HepG2 (cell line): ENCODE data around the gene CCDC50. TPM values are rescaled to one million over a fixed set of nuclear protein-coding genes. Genes with fewer than 3 reads are reported as not detected.
A peak's percentile ranks its signal among the peaks of the same experiment; 100 is the strongest.

Source experiments
- BHLHE40 ChIP-seq: IDR thresholded peaks from 2 replicates; pipeline ENCODE4 v1.6.1; 2011; ENCODE audit warnings: low read length, improper control_type of control experiment
- EHMT2 ChIP-seq: fragments of 200-600 bp; sonication (generic); IDR thresholded peaks from 2 replicates; pipeline ENCODE4 v1.7.0; 2017; ENCODE audit warnings: antibody characterized with exemption, low read depth, low read length, borderline replicate concordance
- EZH2 ChIP-seq: conservative IDR thresholded peaks from 2 replicates; pipeline ENCODE4 v1.6.1; 2012; ENCODE audit warnings: mild to moderate bottlenecking, low read depth, low read length, moderate library complexity
- GTF3A ChIP-seq: sonication (generic); formaldehyde crosslinking; conservative IDR thresholded peaks from 2 replicates; pipeline ENCODE4 v1.4.0; 2020; ENCODE audit warnings: mild to moderate bottlenecking, missing genetic modification reagents
- MAX ChIP-seq: IDR thresholded peaks from 2 replicates; pipeline ENCODE4 v1.6.1; 2012; ENCODE audit warnings: inconsistent platforms
- RFXAP ChIP-seq: sonication (generic); formaldehyde crosslinking; IDR thresholded peaks from 2 replicates; pipeline ENCODE4 v1.4.0; 2020; ENCODE audit warnings: missing genetic modification reagents, borderline replicate concordance
- RXRB ChIP-seq: IDR thresholded peaks from 2 replicates; pipeline ENCODE4 v1.6.1; 2016; ENCODE audit warnings: borderline replicate concordance, missing genetic modification reagents, missing compliant biosample characterization
- THRA ChIP-seq: sonication (generic); formaldehyde crosslinking; IDR thresholded peaks from 2 replicates; pipeline ENCODE4 v1.4.0; 2020; ENCODE audit warnings: missing genetic modification reagents, borderline replicate concordance
- ZFP36 ChIP-seq: fragments of 150-350 bp; IDR thresholded peaks from 2 replicates; pipeline ENCODE4 v1.6.1; 2018; ENCODE audit warnings: borderline replicate concordance, low read length, low read depth; ENCODE audit not compliant: partially characterized antibody
- ZNF24 ChIP-seq: fragments of 450-650 bp; IDR thresholded peaks from 2 replicates; pipeline ENCODE4 v1.6.1; 2017; ENCODE audit warnings: antibody characterized with exemption, mild to moderate bottlenecking
- ZNF263 ChIP-seq: sonication (generic); formaldehyde crosslinking; IDR thresholded peaks from 2 replicates; pipeline ENCODE4 v1.4.0; 2020; ENCODE audit warnings: missing genetic modification reagents
- ZNF556 ChIP-seq: sonication (generic); formaldehyde crosslinking; IDR thresholded peaks from 2 replicates; pipeline ENCODE4 v1.4.0; 2020; ENCODE audit warnings: mild to moderate bottlenecking, missing genetic modification reagents, borderline replicate concordance
- ZNF577 ChIP-seq: sonication (generic); formaldehyde crosslinking; IDR thresholded peaks from 2 replicates; pipeline ENCODE4 v1.4.0; 2020; ENCODE audit warnings: mild to moderate bottlenecking, low read depth, missing genetic modification reagents, borderline replicate concordance
- ZSCAN31 ChIP-seq: sonication (generic); formaldehyde crosslinking; IDR thresholded peaks from 2 replicates; pipeline ENCODE4 v1.5.0; 2020; ENCODE audit warnings: low read depth, mild to moderate bottlenecking, missing genetic modification reagents
- polyA plus RNA-seq, 8 experiments: library from polyadenylated mRNA; depleted of rRNA in 3 of 8; stranded (reverse) in 7 of 8; unstranded in 1 of 8; fragments of >200 nt; fragmentation: Illumina TruSeq in 4 of 8; extraction: Trizol in 4 of 8; gene quantifications; 2 replicates each; pipeline versions ENCODE4 v1.2.1 to v1.2.3, GENCODE V29; 2011 to 2016; ENCODE audit warnings: low read depth in 4 of 8, missing spikeins in 1 of 8, mixed read lengths in 1 of 8; ENCODE audit not compliant: insufficient read depth in 1 of 8
- total RNA-seq, 5 experiments: library from RNA; depleted of rRNA; stranded (reverse); fragments of >200 nt; fragmentation: Illumina TruSeq; extraction: Trizol; gene quantifications; 2 replicates each; pipeline ENCODE4 v1.2.3, GENCODE V29; 2016; ENCODE audit warnings: low read depth in 1 of 5
- TF ChIP-seq, protein P1 (sequence below): IDR thresholded peaks from 2 replicates; pipeline ENCODE4 v1.6.1; 2016; ENCODE audit warnings: missing compliant biosample characterization, missing genetic modification reagents, borderline replicate concordance
- TF ChIP-seq, protein P2 (sequence below): sonication (generic); formaldehyde crosslinking; IDR thresholded peaks from 2 replicates; pipeline ENCODE4 v1.4.0; 2020; ENCODE audit warnings: missing genetic modification reagents, borderline replicate concordance
- TF ChIP-seq, protein P3 (sequence below): sonication (generic); formaldehyde crosslinking; IDR thresholded peaks from 2 replicates; pipeline ENCODE4 v1.4.0; 2020; ENCODE audit warnings: mild to moderate bottlenecking, missing genetic modification reagents

Gene CCDC50
- total and polyA plus RNA-seq, 2 of the 13 experiments (the other 11 are each of a cell fraction or from before 2014, with no cell fraction given) = 47.6 to 66.4 TPM

DNA sequence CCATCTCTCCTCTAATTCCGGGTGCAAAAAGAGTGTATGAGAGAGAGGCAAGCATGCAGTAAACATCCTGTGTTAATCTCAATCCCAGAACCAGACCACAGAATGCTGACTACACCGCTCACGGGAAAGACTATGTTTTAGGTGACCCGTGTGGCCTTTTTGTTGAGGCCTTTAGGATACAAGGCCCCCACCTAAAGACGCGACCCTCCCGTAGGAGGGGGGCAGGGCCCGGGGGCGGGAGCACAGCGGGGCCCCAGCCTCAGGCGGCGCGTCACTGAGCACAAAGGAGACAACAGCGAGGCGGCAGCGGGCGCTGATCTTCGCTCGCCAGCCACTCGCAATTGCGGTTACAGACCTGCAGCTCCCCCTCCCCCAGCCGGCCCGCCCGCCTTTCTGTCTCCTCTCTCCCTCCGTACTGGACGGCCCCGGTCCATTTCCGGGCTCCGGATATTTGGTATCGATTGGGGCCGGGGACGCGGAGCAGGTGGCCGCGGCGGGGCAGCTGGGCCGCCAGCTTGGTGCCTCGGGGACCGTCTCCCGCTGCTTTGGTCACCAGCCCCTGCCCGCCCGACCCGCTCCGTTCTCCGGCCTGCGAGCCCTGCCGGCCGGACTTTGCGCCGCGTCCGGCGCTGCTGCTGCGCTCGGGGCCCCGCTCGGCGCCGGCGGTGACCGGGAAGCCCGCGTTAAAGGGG lies at the start of gene CCDC50 (continued):
- TF ChIP-seq THRA (CRISPR knock-in tag) (peak; percentile 56; the same call in 1 of the 2 replicates), BHLHE40 (no peak), MAX (peak; percentile 87), GTF3A (CRISPR knock-in tag) (no peak), ZFP36 (no peak), RFXAP (no peak; the same call in 1 of the 2 replicates), ZNF263 (CRISPR knock-in tag) (peak; percentile 36; the same call in 1 of the 2 replicates), EHMT2 (0 out of 2 replicates have a peak, but pooled peaks have one; percentile 22), ZNF24 (0 out of 2 replicates have a peak, but pooled peaks have one; percentile 10), RXRB (peak; percentile 61; the same call in 1 of the 2 replicates), ZNF556 (peak; percentile 88; the same call in 1 of the 2 replicates), ZNF577 (no peak), EZH2 (no peak), ZSCAN31 (CRISPR knock-in tag) (peak; percentile 93)
- TF ChIP-seq, protein P1, sequence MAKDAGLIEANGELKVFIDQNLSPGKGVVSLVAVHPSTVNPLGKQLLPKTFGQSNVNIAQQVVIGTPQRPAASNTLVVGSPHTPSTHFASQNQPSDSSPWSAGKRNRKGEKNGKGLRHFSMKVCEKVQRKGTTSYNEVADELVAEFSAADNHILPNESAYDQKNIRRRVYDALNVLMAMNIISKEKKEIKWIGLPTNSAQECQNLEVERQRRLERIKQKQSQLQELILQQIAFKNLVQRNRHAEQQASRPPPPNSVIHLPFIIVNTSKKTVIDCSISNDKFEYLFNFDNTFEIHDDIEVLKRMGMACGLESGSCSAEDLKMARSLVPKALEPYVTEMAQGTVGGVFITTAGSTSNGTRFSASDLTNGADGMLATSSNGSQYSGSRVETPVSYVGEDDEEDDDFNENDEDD (CRISPR knock-in tag) = peak; percentile 28; the same call in 1 of the 2 replicates
- TF ChIP-seq, protein P2, sequence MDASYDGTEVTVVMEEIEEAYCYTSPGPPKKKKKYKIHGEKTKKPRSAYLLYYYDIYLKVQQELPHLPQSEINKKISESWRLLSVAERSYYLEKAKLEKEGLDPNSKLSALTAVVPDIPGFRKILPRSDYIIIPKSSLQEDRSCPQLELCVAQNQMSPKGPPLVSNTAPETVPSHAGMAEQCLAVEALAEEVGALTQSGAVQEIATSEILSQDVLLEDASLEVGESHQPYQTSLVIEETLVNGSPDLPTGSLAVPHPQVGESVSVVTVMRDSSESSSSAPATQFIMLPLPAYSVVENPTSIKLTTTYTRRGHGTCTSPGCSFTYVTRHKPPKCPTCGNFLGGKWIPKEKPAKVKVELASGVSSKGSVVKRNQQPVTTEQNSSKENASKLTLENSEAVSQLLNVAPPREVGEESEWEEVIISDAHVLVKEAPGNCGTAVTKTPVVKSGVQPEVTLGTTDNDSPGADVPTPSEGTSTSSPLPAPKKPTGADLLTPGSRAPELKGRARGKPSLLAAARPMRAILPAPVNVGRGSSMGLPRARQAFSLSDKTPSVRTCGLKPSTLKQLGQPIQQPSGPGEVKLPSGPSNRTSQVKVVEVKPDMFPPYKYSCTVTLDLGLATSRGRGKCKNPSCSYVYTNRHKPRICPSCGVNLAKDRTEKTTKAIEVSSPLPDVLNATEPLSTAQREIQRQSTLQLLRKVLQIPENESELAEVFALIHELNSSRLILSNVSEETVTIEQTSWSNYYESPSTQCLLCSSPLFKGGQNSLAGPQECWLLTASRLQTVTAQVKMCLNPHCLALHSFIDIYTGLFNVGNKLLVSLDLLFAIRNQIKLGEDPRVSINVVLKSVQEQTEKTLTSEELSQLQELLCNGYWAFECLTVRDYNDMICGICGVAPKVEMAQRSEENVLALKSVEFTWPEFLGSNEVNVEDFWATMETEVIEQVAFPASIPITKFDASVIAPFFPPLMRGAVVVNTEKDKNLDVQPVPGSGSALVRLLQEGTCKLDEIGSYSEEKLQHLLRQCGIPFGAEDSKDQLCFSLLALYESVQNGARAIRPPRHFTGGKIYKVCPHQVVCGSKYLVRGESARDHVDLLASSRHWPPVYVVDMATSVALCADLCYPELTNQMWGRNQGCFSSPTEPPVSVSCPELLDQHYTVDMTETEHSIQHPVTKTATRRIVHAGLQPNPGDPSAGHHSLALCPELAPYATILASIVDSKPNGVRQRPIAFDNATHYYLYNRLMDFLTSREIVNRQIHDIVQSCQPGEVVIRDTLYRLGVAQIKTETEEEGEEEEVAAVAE (CRISPR knock-in tag) = peak; percentile 76
- TF ChIP-seq, protein P3, sequence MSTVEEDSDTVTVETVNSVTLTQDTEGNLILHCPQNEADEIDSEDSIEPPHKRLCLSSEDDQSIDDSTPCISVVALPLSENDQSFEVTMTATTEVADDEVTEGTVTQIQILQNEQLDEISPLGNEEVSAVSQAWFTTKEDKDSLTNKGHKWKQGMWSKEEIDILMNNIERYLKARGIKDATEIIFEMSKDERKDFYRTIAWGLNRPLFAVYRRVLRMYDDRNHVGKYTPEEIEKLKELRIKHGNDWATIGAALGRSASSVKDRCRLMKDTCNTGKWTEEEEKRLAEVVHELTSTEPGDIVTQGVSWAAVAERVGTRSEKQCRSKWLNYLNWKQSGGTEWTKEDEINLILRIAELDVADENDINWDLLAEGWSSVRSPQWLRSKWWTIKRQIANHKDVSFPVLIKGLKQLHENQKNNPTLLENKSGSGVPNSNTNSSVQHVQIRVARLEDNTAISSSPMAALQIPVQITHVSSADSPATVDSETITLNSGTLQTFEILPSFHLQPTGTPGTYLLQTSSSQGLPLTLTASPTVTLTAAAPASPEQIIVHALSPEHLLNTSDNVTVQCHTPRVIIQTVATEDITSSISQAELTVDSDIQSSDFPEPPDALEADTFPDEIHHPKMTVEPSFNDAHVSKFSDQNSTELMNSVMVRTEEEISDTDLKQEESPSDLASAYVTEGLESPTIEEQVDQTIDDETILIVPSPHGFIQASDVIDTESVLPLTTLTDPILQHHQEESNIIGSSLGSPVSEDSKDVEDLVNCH (CRISPR knock-in tag) = no peak
